Sciatic nerve (tissue), 2 donors: ENCODE data around the gene APOA4. TPM values are rescaled to one million over a fixed set of nuclear protein-coding genes. Genes with fewer than 3 reads are reported as not detected.
"Not testable (repeated sequence)": the region's sequence is repeated elsewhere in the genome, so short reads cannot be mapped to it uniquely, and the experiment has no call there.

ENCODE experiments used
- ATAC-seq: fragments of 200-7000 bp; cut with Tn5 transposase; one replicate; pipeline ENCODE4 v1.9.1; 2020; ENCODE audit warnings: mild to moderate bottlenecking, moderate library complexity
- DNase-seq: peaks from one replicate; pipeline ENCODE4 v3.0.0-alpha.2; 2020; ENCODE audit warnings: low spot score
- intact Hi-C: fragments of 100-400 bp; cut with DNase I; formaldehyde crosslinking; loops from one replicate; pipeline ENCODE4 v1.14.2; 2022
- total RNA-seq: library from RNA; stranded (reverse); fragmentation: NEBNext Ultra II Directional; extraction: Animal tissue kit (Norgen Biotek cat#: 25700); gene quantifications from one replicate; pipeline ENCODE4 v1.2.1, GENCODE V29; 2021
- donor health status: DM: no; HTN: no; CAD: no.
- donor health status: DM: no; HTN: no; CAD: no.

Gene APOA4
- total RNA-seq, 1 donor from 2014 or later = not detected

- intact Hi-C loops = no loop called here
- ATAC-seq (peak; percentile 81), DNase-seq (no peak)
Measured at GRCh38 chr11:116852261-116853031, 29.3 kb upstream of the APOA4 start.

GRCh38 chr11:116851626-116852025 is 28.5 kb upstream of the APOA4 start:
- ATAC-seq = no peak
- DNase-seq = no peak
- intact Hi-C loops = no loop called here

- DNase-seq (no peak), ATAC-seq (no peak)
- intact Hi-C loops = no loop called here
Measured at GRCh38 chr11:116849486-116849885, 26.4 kb upstream of the APOA4 start.

GRCh38 chr11:116849060-116849459 is 26.0 kb upstream of the APOA4 start:
- DNase-seq (no peak), ATAC-seq (no peak)
- intact Hi-C loops = no loop called here

- ATAC-seq = no peak
Measured at GRCh38 chr11:116847612-116848011, 24.5 kb upstream of the APOA4 start.

GRCh38 chr11:116844722-116845121 is 21.6 kb upstream of the APOA4 start:
- ATAC-seq (no peak), DNase-seq (no peak)
- intact Hi-C loops = no loop called here

More at GRCh38 chr11:116847612-116848011, 24.5 kb upstream of the APOA4 start:
- no peak for DNase-seq
- intact Hi-C loops = no loop called here

GRCh38 chr11:116843661-116844060 is 20.6 kb upstream of the APOA4 start:
- intact Hi-C loops = no loop called here
- DNase-seq = no peak
- ATAC-seq = no peak

GRCh38 chr11:116842909-116843308 is 19.8 kb upstream of the APOA4 start:
- intact Hi-C loops = no loop called here
- ATAC-seq (peak; percentile 73), DNase-seq (peak; percentile 42)

- DNase-seq (no peak), ATAC-seq (no peak)
- intact Hi-C loops = no loop called here
Measured at GRCh38 chr11:116842117-116842516, 19.0 kb upstream of the APOA4 start.

GRCh38 chr11:116840746-116841296 is 17.7 kb upstream of the APOA4 start:
- DNase-seq = peak; percentile 41
- ATAC-seq = no peak
- intact Hi-C loops = no loop called here

- intact Hi-C loops = no loop called here
- DNase-seq = peak; percentile 49
- ATAC-seq = no peak
Measured at GRCh38 chr11:116840224-116840745, 17.2 kb upstream of the APOA4 start.

GRCh38 chr11:116838321-116839084 is 15.4 kb upstream of the APOA4 start:
- intact Hi-C loops = no loop called here

GRCh38 chr11:116837231-116838091 is 14.4 kb upstream of the APOA4 start, which contains the start of gene APOA1:
Gene APOA1, minus strand, starts transcription at chr11:116837622. Its CDS starts 235 bp downstream, at chr11:116837387.
- intact Hi-C loops = no loop called here
- ATAC-seq = no peak

More at GRCh38 chr11:116838321-116839084, 15.4 kb upstream of the APOA4 start:
- ATAC-seq (no peak), DNase-seq (no peak)

GRCh38 chr11:116836632-116836991 is 13.5 kb upstream of the APOA4 start:
- intact Hi-C loops = no loop called here
- no peak for ATAC-seq
- no peak for DNase-seq

More at GRCh38 chr11:116837231-116838091, 14.4 kb upstream of the APOA4 start, which contains the start of gene APOA1:
- DNase-seq = no peak

GRCh38 chr11:116835791-116836631 is 12.9 kb upstream of the APOA4 start:
- DNase-seq (peak; percentile 89), ATAC-seq (peak; percentile 93)
- intact Hi-C loops = no loop called here

- peak; percentile 55 for DNase-seq
- ATAC-seq = peak; percentile 57
- intact Hi-C loops = no loop called here
Measured at GRCh38 chr11:116835042-116835772, 12.1 kb upstream of the APOA4 start.

- ATAC-seq, DNase-seq: not testable (repeated sequence)
- intact Hi-C loops = loop anchor here (5.0 kb wide), 1 partner anchor 42 kb away; the partner anchor contains the start of gene APOA5
Measured at GRCh38 chr11:116834535-116835041, 11.5 kb upstream of the APOA4 start.
